Daoy (cell line): Measurements from ENCODE around the gene MYO15B. TPM values are rescaled to one million over a fixed set of nuclear protein-coding genes. Genes with fewer than 3 reads are reported as not detected.
"Not testable (repeated sequence)": the region's sequence is repeated elsewhere in the genome, so short reads cannot be mapped to it uniquely, and the experiment has no call there.

Source experiments
- DNase-seq: peaks from one replicate; pipeline ENCODE4 v3.0.0-alpha.2; 2015; ENCODE audit warnings: low read depth
- total RNA-seq: library from RNA; depleted of rRNA; stranded (reverse); fragments of >200 nt; shearing (Covaris generic); gene quantifications from 2 replicates; pipeline ENCODE4 v1.2.3, GENCODE V29; 2014

The MYO15B gene
- total RNA-seq, 1 experiment from 2014 or later, result 0.69 TPM

DNA sequence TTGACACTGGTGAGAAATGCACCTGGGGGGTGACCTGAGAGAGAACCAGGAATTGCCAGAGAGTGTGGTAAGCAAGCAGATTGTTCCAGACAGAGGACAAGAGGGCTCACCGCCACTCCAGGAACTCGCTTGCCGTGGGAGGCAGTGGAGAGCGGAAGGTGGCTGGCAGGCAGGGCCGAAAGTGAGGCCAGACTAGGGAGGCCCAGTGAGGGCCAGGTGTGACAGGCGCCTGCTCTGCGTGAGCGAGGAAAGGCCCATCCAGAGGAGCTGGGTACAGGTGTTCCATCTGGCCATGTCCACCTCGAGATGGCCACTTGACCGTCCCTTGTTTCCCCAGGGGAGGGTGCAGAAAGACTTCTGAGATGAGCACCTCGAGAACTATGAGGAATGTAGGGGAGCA is 11.9 kb upstream of the MYO15B start:
- DNase-seq, result no peak

DNA sequence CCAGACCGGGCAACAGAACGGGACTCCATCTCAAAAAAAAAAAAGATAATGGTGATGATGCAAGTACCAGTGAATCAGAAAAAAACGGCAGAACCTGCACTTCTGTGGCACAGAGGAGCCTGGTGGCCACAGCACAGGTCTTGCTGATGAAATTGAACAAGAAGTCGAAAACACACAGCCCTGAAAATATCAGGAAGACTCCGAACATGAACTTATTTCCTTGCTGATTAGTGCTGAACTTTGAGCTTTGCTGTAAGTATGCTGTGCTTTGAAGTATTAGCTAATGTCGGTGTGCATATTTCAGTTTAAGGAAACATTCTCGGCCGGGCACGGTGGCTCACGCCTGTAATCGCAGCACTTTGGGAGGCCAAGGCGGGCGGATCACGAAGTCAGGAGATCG is 10.9 kb upstream of the MYO15B start:
- no peak for DNase-seq

GRCh38 chr17:75581121-75581725 is 6.4 kb upstream of the MYO15B start:
- DNase-seq, result not testable (repeated sequence)

- not testable (repeated sequence) for DNase-seq
Measured at GRCh38 chr17:75583197-75583596, 4.4 kb upstream of the MYO15B start.

DNA sequence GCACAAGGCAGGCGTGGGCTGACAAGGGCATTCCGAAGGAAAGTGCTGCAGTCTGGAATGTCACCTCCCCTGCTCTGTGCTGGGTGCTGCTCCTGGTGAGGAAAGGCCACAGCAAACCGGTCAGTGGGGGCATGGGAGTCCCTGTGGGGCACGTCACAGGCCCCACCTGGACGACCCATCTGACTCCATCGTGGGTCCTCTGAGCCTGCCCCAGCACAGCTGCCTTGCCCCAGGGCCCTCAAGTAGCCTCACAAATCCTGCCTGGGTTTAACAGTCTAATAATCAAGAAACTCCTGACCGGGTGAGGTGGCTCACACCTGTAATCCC is 2.8 kb upstream of the MYO15B start:
- no peak for DNase-seq

DNA sequence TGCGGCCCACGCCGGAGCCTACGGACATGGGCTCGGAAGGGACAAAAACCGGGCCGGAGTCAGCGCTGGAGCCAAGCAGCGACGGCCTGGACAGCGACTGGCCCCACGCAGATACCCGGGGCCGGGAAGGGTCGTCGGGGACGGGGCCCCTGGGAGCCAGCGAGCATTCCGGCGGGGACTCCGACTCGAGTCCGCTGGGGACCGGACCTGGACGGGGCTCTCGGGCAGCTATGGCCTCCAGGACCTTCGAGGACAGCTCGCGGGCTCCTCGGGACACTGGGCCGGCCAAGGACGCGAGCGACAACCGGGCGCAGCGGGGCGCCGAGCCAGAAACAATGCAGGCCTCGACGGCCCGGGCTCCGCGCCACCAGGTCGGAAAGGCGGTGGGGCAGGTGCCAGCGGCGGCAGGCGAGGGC is 1.0 kb downstream of the MYO15B start:
- no peak for DNase-seq

- DNase-seq, result peak; percentile 94
Measured at GRCh38 chr17:75589012-75589918, 1.7 kb downstream of the MYO15B start.

DNA sequence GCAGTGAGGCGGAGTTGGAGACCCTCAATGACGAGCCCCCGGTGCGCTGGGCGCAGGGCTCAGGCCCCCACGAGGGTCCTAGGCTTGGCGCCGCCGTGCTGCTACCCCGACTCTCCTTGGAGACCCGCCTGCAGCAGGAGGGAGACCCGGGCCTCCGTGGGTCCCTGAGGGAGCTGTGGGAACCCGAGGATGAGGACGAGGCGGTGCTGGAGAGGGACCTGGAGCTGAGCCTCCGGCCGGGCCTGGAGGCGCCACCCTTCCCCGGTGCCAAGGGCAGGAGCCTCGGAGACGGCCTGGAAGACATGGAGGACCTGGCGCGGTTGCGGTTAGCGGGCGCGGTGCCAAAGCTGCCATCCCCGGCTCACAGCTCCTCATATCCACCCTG is 2.3 kb downstream of the MYO15B start:
- peak; percentile 36 for DNase-seq

- no peak for DNase-seq
Measured at GRCh38 chr17:75590314-75590761, 2.7 kb downstream of the MYO15B start.

GRCh38 chr17:75590849-75591721 is 3.5 kb downstream of the MYO15B start:
- no peak for DNase-seq

- DNase-seq, result no peak
Measured at GRCh38 chr17:75591722-75592302, 4.2 kb downstream of the MYO15B start.

DNA sequence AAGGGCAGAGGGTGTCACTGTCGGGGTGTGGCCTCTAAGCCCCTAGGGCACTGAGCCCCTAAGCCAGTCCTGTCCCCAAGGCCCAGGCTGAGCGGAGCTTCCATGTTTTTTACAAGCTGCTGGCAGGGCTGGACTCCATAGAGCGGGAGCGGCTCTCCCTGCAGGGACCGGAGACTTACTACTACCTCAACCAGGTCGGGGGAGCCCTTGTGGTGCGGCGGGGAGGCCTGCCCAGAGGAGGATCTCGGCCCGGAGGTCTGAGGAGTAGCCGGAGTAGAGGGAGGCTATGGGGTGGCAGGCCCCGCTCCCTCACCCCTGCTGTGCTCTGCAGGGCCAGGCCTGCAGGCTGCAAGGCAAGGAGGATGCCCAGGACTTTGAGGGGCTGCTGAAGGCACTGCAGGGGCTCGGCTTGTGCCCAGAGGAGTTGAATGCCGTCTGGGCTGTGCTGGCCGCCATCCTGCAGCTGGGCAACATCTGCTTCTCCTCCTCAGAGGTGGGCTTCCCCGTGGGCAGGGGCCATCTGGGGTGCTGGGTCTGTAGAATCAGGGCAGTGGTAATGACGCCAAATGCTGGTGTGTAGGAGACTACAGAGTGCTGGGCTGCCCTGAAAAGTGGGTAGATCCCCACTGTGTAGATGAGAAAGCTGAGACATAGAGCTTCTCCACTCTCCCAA is 4.9 kb downstream of the MYO15B start:
- DNase-seq, result no peak

DNA sequence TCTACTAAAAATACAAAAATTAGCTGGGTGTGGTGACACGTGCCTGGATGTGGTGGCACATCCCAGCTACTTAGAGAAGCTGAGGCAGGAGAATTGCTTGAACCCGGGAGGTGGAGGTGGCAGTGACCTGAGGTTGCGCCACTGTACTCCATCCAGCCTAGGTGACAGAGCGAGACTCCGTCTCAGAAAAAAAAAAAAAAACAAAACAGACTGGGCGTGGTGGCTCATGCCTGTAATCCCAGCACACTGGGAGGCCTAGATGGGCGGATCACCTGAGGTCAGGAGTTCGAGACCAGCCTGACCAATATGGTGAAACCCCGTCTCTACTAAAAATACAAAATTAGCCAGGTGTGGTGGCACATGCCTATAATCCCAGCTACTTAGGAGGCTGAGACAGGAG is 5.8 kb downstream of the MYO15B start:
- not testable (repeated sequence) for DNase-seq

DNA sequence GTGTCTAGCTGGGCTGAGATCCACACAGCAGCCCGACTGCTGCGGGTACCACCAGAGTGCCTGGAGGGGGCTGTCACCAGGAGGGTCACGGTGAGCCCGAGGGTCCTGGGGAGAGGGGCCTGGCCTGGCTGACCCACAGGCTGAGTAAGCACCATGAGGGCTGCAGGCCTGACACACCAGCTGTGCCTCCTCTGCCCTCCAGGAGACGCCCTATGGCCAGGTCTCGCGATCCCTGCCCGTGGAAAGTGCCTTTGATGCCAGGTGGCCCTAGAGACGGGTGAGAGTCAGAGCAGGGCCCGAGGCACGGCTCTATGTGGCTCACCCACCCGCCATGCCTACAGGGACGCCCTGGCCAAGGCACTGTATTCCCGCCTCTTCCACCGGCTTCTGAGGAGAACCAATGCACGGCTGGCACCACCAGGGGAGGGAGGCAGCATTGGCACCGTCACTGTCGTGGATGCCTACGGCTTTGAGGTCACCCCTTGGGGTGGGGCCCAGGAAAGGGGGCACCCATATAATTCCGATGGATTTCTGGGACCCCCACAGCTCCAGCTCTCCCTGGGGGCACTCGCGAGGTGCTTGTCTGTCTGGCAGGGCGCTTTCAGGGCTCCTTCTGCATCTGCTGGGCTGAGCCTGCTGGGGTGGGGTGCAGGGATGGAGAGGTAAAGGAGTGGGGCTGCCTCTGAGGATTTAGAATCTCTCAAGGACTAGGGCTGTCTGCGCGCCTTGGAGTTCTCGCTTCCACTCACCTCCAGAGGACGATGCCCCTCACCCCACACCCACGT is 7.1 kb downstream of the MYO15B start:
- DNase-seq, result peak; percentile 36

DNA sequence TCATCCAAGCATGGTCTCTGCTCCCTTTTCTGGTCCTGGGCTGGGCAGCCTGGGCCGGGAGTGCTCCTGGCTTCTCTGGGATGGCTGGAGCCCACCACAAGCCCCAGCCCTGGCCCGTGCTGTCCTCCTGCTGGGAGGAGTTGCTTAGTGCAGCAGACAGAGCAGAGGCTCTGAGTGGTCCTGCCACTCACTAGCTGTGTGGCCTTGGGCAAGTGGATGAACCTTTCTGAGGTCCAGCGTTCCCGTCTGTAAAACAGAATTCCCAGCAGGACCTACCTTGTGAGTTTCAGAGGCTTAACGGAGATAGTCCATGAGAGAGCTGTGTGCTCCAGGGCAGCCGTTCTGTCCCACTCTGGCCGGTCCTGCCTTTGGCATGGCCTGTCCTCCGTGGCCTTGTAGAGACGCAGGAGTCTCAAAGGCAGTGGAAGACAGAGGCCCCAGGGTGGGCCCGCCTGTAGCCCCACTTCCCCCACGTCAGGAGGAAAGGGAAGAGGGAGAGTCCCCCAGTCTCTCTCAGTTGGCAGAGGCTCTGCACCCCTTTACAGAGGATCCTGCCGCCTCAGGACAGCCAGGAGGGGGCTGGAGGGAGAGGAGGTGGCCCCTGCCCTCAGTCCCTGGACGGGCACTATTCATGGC is 7.8 kb downstream of the MYO15B start:
- DNase-seq, result no peak

GRCh38 chr17:75595920-75596313 is 8.3 kb downstream of the MYO15B start:
- no peak for DNase-seq

DNA sequence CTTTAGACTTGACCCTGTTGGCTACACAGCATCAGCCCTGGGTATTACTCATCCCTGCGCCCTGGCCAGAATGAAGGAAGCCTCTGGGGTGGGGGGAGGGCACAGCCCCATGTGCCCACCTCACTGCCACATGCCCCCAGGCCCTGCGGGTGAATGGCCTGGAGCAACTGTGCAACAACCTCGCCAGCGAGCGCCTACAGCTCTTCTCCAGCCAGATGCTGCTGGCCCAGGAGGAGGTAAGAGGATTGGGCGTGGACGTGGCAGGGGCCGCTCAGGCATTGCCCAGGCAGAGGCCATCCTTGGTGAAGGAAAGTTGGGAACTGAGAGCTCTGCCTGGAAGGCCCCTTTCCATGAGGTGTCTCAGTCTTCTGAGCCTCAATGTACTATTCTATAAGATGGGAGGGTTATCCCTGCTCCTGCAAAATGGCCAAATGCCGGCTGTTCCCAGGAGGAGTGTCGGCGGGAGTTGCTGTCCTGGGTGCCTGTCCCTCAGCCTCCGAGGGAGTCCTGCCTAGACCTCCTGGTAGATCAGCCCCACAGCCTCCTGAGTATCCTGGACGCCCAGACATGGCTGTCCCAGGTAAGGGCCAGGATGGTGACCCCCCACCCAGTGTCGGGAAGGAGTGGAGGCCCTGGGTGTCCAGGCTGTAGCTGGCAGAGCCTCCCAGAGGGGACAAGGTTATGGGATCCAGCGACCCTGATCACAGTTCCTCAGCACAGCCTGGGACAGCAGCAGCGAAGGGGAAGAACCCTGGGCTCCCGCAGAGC is 8.9 kb downstream of the MYO15B start:
- DNase-seq, result no peak

DNA sequence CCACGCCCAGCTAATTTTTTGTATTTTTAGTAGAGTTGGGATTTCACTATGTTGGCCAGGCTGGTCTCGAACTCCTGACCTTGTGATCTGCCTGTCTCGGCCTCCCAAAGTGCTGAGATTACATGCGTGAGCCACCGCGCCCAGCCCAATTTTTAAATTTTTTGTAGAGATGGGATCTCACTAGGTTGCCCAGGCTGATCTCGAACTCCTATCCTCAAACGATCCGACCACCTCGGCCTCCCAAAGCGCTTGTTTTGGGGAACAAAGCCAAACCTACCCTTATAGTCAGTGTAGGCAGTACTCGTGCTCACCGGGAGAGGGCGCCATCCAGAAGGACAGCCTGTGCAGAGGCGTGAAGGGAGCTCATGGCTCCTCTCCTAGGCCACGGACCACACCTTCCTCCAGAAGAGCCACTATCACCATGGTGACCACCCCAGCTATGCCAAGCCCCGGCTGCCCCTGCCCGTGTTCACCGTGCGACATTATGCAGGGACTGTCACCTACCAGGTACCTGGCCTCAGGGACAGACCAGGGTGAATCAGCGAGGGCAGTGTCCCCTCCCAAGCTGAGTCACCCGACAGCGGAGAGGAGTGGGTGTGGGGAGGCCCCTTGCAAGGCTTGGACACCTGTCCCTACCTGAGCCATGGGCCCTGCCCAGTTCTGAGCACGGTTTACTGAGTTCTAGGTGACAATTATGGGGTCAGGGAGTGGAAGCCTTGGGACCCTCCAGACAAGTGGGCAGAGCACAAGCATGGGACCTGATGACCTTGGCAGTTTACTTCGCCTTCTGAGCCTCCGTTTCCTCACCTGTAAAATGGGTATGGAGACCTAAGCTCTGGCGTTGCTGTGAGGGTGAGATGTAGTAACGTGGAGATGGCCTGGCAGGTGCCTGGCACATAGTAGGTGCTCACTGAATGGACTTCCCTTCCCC is 13.7 kb downstream of the MYO15B start:
- peak; percentile 81 for DNase-seq
